C4-2B (cell line): ENCODE data around the gene NOCT.
"Not testable (repeated sequence)": the region's sequence is repeated elsewhere in the genome, so short reads cannot be mapped to it uniquely, and the experiment has no call there.

Experiments
- H3K27ac ChIP-seq: fragments of 450-650 bp; 2 replicates; pipeline ENCODE4 v1.5.1; 2017
- CTCF ChIP-seq: fragments of 450-650 bp; conservative IDR thresholded peaks from 2 replicates; pipeline ENCODE4 v1.5.1; 2017; ENCODE audit warnings: mild to moderate bottlenecking
- ZFX ChIP-seq: fragments of 450-650 bp; IDR thresholded peaks from 2 replicates; pipeline ENCODE4 v1.6.1; 2017

The NOCT gene

GRCh38 chr4:139014371-139015268, 961 bp upstream of the NOCT start:
- H3K27ac ChIP-seq: peak overlapping the region; percentile 89
- no peak for TF ChIP-seq ZFX
- TF ChIP-seq CTCF: no peak

- H3K27ac ChIP-seq: peak overlapping the region; percentile 89
- TF ChIP-seq ZFX (peak; percentile 86), CTCF (0 out of 2 replicates have a peak, but pooled peaks have one; percentile 17)
Measured at GRCh38 chr4:139015948-139016471, 429 bp downstream of the NOCT start.

- no peak for TF ChIP-seq CTCF
- TF ChIP-seq ZFX: no peak
- no peak overlapping the region for H3K27ac ChIP-seq
Measured at GRCh38 chr4:139017861-139018260, 2.3 kb downstream of the NOCT start.

- TF ChIP-seq CTCF (no peak), ZFX (no peak)
- no peak overlapping the region for H3K27ac ChIP-seq
Measured at GRCh38 chr4:139018501-139018900, 2.9 kb downstream of the NOCT start.

- TF ChIP-seq ZFX (no peak), CTCF (no peak)
Measured at GRCh38 chr4:139018971-139019758, 3.6 kb downstream of the NOCT start.

DNA sequence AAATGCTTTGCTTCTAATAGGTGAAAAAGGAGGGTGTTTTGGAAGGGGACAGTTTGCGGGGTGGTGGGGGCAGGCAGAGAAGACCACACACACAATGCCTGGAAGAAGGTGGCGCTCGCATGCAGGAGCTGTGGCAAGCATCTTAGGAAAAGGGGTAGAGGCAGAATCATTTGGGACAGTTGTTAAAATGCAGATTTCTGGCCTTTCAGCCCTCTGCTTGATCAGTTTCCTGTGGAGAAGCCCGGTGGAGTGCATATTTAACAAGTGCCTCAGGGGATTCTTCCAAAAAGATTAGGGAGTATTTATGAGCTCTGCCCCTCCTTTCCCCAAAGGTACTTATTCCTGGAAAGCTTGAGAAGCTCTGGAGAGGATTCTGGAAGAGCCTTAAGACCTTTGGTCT, 4.8 kb downstream of the NOCT start:
- H3K27ac ChIP-seq: no peak overlapping the region
- no peak for TF ChIP-seq ZFX
- no peak for TF ChIP-seq CTCF

More at GRCh38 chr4:139018971-139019758, 3.6 kb downstream of the NOCT start:
- H3K27ac ChIP-seq: no peak overlapping the region

- not testable (repeated sequence) for H3K27ac ChIP-seq
Measured at GRCh38 chr4:139021071-139021470, 5.5 kb downstream of the NOCT start.
